Mucosa of descending colon (tissue), 3 donors: ENCODE results near the gene ATG101. TPM values are rescaled to one million over a fixed set of nuclear protein-coding genes. Genes with fewer than 3 reads are reported as not detected.

Experiments
- ATAC-seq: fragments of 200-7000 bp; cut with Tn5 transposase; one replicate; pipeline ENCODE4 v1.9.1; 2020; ENCODE audit warnings: mild to moderate bottlenecking, moderate library complexity
- DNase-seq, 3 donors: peaks; one replicate each; pipeline ENCODE4 v3.0.0-alpha.2; 2020
- H3K36me3 ChIP-seq: fragments of 200-600 bp; one replicate; pipeline ENCODE4 v1.8.0; 2021; ENCODE audit warnings: low read depth, mild to moderate bottlenecking
- H3K4me1 ChIP-seq: fragments of 200-600 bp; one replicate; pipeline ENCODE4 v1.8.0; 2021; ENCODE audit warnings: low read depth, mild to moderate bottlenecking
- H3K4me3 ChIP-seq: fragments of 200-600 bp; one replicate; pipeline ENCODE4 v1.8.0; 2021; ENCODE audit warnings: mild to moderate bottlenecking
- H3K9me3 ChIP-seq: fragments of 200-600 bp; one replicate; pipeline ENCODE4 v1.8.0; 2021; ENCODE audit warnings: mild to moderate bottlenecking
- CTCF ChIP-seq: fragments of 200-600 bp; IDR thresholded peaks from one replicate; pipeline ENCODE4 v1.8.0; 2022; ENCODE audit warnings: antibody characterized with exemption, mild to moderate bottlenecking
- intact Hi-C, 2 donors: fragments of 100-400 bp; cut with DNase I in 1 of 2; cut with micrococcal nuclease in 1 of 2; formaldehyde crosslinking; loops; one replicate each; pipeline versions ENCODE4 v1.11.0 to v1.11.1; 2022; cut with DNase I, micrococcal nuclease
- total RNA-seq, 3 donors: library from RNA; stranded (reverse); fragmentation: NEBNext Ultra II Directional in 2 of 3; extraction: Animal tissue kit (Norgen Biotek cat#: 25700) in 2 of 3; gene quantifications; one replicate each; pipeline versions ENCODE4 v1.2.1 to v1.2.4, GENCODE V29; 2021 to 2023
- donor health status: DM: no; HTN: no; CAD: no; lungs with moderate emphysema.
- donor health status: DM: no; HTN: no; CAD: no.
- donor health status: DM: no; HTN: yes; CAD: no.

Gene ATG101
- total RNA-seq, 3 donors from 2014 or later: 30.1 to 37.5 (median 33.0) TPM

GRCh38 chr12:52063981-52064649 lies 5.7 kb upstream of the ATG101 start:
- DNase-seq (peak in 1 of 3 donors; percentile 28), ATAC-seq (no peak)
- Histone ChIP-seq H3K4me1 (peaks cover 4% of the 10 kb centered on the region), H3K4me3 (no peak overlapping the region), H3K36me3 (no peaks in the 10 kb centered on the region), H3K9me3 (no peaks in the 10 kb centered on the region)
- intact Hi-C loops: no loop called here
- no peak for TF ChIP-seq CTCF

GRCh38 chr12:52066346-52067080 lies 3.3 kb upstream of the ATG101 start:
- H3K9me3 ChIP-seq: no peaks in the 10 kb centered on the region
- intact Hi-C loops: no loop called here
- TF ChIP-seq CTCF: no peak
- H3K4me3 ChIP-seq: no peak overlapping the region
- no peaks in the 10 kb centered on the region for H3K36me3 ChIP-seq
- peaks cover 16% of the 10 kb centered on the region for H3K4me1 ChIP-seq
- ATAC-seq: no peak
- DNase-seq: no peak

GRCh38 chr12:52067081-52067374 lies 2.8 kb upstream of the ATG101 start:
- ATAC-seq: no peak
- no peak for DNase-seq
- Histone ChIP-seq H3K4me3 (no peak overlapping the region), H3K4me1 (peaks cover 15% of the 10 kb centered on the region), H3K9me3 (no peaks in the 10 kb centered on the region), H3K36me3 (no peaks in the 10 kb centered on the region)
- intact Hi-C loops: no loop called here
- no peak for TF ChIP-seq CTCF

- DNase-seq (no peak), ATAC-seq (peak; percentile 48)
- H3K36me3 ChIP-seq: no peaks in the 10 kb centered on the region
- no peak for TF ChIP-seq CTCF
- H3K4me1 ChIP-seq: peaks cover 15% of the 10 kb centered on the region
- H3K9me3 ChIP-seq: no peaks in the 10 kb centered on the region
- intact Hi-C loops: no loop called here
- H3K4me3 ChIP-seq: peak overlapping the region; percentile 84
Observed at GRCh38 chr12:52070185-52070925, 577 bp downstream of the ATG101 start.

- peaks cover 15% of the 10 kb centered on the region for H3K4me1 ChIP-seq
- intact Hi-C loops: no loop called here
- TF ChIP-seq CTCF: no peak
- H3K9me3 ChIP-seq: no peaks in the 10 kb centered on the region
- no peaks in the 10 kb centered on the region for H3K36me3 ChIP-seq
- H3K4me3 ChIP-seq: no peak overlapping the region
- ATAC-seq: no peak
- no peak for DNase-seq
Observed at GRCh38 chr12:52073531-52074381, 4.0 kb downstream of the ATG101 start.
